GM18511 (cell line): ENCODE results near the gene RELA.
A peak's percentile ranks its signal among the peaks of the same experiment; 100 is the strongest.

Source experiments
- ATAC-seq: cut with Tn5 transposase; IDR thresholded peaks from one replicate; pipeline ENCODE4 v1.9.1; 2021; ENCODE audit warnings: mild to moderate bottlenecking, moderate library complexity; ENCODE audit not compliant: unreplicated experiment

The RELA gene

GRCh38 chr11:65615229-65615949 is 47.3 kb downstream of the RELA start, which contains the start of gene PCNX3:
TSS of gene PCNX3 (plus strand) at chr11:65615776. CDS start at chr11:65616312, 536 bp downstream.
- ATAC-seq, result peak; percentile 78

GRCh38 chr11:65613091-65613928 is 49.4 kb downstream of the RELA start:
- no peak for ATAC-seq

GRCh38 chr11:65612691-65613090 is 50.0 kb downstream of the RELA start:
- ATAC-seq, result no peak

GRCh38 chr11:65611758-65612603 is 50.7 kb downstream of the RELA start:
- no peak for ATAC-seq

- ATAC-seq, result no peak
Observed at GRCh38 chr11:65611028-65611757, 51.5 kb downstream of the RELA start.

DNA sequence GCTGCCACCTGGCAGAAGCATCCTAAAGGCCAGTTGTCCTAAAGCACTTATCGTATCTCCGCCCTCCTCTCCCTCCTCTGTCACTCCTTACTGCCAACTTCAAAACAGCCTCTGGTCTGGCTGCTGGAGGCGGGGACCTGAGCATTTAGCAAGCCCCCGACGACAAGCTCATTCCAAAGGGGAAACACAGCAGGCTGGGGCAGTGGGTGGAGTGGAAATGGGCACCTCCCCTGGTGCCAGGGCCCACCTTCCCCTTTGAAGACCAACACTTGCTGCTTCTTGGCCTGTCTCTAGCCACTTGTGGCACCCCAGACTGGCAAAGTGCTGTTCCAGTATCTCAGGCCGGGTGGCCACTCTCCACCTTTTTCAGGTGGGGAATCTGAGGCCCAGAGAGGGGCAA is 52.3 kb downstream of the RELA start:
- no peak for ATAC-seq

DNA sequence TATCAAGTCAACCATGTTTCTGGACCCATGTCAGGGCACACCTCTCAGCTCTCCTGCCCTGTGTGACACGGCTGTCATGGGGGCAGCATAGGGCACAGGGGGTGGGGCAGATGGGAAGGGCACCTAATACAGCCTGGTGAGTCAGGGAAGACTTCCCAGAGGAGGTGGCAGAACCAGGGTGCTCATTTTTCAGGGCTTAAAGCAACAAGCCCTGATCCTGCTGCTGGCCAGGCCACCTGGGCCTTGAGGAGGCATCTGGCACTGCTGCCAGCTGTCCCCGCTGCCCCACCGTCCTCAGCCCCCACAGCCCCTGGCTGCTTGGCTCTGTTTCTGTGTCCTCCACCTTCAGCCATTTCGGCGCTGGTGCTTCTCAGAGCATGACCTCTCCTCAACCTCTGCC is 53.1 kb downstream of the RELA start:
- ATAC-seq, result no peak

- no peak for ATAC-seq
Observed at GRCh38 chr11:65609229-65609628, 53.5 kb downstream of the RELA start.

- no peak for ATAC-seq
Observed at GRCh38 chr11:65607614-65608426, 54.9 kb downstream of the RELA start.

- ATAC-seq, result no peak
Observed at GRCh38 chr11:65606876-65607613, 55.7 kb downstream of the RELA start.

DNA sequence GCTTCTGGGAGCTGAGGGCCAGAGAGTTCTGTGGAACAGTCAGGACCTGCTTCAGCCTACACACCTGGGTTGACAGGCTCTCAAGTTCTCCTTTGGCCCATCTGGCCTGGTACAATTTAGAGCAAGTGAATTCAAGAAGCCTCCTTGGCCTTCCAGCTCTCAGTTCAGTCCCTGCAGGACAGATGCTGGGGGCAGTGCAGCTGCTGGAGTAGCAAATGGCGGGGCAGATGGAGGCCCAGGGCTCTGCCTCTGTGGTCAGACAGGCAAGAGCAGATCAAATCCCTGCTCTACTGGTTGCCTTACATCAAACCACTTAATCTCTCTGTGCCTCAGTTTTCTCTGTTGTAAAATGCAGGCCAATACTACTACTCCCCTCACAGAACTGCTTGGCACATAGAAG is 58.5 kb downstream of the RELA start:
- no peak for ATAC-seq
